ENCODE measurements around the gene BTG4.

BTG4 gene

DNA sequence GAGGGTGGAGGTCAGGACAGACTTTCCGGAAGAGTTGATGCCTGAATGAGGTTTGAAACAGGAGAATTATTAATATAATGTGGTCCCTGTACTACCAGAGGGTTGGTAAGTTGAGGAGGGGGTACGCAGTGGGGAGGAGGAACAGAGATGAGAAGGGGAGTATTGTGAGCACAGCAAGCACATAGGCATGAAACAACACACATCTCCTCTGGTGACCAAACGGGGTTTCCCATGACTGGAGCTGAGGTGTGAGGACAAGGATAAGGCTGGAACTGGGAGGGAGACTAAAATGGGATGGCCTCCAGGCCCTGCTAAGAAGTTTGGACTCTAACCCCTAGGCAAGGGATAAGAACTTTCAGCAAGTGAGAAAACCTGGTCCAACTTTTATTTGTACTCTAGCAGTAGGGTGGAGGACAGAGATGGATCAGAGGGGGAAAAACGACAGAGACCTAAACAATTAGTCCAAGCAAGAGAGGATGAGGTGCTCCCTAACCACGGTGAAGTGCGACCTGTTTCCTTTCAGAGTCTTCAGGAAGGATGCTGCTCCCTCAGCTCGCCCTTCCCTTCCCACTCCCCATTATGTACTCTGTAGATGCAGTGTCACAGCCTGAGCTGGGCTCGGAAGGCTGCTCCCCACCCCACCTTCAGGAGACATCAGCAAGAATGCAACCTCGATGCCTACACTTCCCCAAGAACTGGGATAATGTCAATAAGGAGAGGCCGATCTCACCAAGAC lies 59.2 kb downstream of the BTG4 start:
- DNase-seq = no peak

DNA sequence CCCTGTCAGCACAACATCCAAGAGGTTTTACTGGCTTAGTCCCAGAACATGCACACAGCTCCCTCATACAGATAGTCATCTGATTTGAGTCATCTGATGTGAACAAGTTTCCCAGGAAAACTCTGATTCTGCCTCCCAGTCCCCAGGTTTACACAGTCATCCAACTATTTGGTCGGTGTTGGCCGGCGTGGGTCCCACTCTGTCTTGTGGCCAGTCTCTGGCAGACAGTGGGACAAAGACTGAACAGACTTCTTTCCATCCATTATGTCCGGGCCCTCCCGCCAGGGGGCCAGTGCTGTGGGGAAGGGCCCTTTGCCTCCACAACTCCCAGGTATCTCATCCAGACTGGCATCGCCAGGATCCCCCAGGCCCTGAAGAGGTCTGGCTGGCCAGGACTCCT lies 60.0 kb downstream of the BTG4 start:
- no peak for DNase-seq

DNA sequence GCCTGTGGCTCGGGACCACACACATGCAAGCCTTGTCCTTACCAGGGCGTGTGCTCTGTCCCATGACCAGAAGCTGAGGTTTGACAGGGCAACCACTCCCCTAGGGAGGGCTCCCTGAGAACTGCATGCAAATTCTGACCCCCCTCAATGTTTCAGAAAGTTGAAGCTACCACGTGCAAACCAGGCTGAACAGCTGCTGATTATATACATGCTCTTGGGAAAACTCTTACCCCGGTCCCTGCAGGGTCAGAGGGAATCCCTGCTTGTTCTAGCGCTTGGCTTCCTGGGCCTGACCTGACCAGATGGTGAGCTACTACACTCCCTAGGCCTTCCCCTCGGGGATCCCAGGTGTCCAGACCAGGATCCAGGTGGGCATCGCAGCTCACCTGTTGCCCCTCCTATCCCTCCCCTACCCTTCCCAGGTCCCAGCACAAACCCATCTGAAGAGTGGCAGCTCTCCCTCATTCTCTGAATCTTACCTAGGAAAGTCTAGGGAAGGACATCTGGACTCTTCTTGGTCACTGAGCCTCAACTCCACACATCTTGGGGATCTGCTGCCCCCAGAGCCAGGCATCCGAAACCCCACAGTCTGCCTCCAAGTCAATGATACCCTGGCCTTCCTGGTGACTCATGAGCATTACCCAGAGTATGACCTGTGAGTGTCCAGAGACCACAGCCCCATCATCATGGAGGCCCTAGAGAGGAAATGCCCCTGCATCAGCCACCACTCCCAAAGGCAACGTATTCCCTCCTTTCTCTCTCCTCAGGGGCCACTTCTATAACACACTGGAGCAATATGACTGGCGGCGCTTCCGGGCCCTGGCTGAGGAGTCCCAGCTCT lies 61.5 kb downstream of the BTG4 start:
- DNase-seq = no peak

DNA sequence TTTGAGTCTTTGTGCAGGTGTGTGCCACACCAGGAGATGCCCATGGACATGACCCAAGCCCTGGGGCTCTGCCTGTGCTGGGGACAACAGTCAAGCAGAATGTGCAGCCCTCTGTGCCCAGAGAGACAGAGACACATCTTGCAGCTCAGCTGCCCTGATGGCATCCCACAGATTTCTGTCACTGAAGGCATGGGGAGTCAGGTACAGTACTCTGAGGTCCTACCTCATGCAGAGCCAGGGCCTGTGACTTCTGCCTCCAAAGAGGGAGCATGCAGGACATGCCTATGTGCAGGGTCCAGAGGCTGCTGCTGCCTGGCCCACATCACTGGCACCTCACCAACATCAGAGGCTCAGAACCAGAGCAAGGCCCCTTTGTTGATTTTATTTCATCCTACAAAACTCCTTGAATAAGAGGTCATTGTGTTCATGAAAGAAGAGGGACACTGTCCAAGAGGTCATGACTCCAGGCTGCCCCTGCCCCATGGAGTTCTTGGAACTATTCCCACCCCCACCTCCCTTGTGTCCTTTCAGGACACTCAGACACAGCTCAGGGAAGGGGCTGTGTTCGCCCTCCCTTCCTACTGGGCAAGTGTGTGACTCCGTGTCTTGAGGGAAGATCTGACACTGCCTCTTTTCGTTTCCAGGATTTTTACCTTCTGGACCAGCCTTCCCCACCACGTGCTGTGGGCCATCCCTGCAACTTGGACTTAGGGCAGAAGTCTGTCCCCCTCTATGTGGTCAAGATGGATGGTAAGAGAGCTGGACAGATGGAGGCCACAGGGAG lies 62.3 kb downstream of the BTG4 start:
- no peak for DNase-seq

DNA sequence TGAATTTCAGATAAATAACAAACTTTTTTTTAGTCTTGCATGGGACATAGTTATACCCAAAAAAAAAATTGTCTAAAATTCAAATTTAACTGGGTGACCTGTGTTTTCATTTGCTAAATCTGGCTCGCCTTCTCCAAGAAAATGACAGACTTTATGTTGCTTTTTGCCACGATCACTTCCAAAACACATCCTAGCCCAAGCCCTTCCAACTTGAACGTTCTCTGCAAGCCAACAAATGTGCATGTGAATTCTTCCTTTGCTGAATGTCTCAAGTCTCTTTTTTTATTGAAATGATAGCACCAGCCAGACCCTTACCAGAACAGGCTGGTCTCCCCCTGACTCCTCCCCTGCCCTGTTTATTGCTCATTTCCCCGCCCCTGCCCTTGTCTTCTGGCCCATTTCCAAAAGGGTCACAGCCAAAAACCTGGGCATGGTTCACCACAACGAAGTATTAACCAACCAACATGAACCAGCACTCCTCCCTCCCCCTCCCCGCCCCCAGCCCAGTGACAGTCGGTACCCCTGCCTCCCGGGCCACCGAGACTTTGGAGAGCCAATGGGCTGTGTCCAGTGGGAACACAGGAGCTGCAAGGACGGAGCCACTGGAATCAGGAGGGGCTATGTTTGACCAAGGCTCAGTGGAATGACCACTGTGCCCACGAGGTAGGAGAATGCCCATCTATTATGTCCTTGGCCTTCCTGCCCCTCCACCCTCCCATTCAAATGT lies 63.2 kb downstream of the BTG4 start:
- DNase-seq = no peak

DNA sequence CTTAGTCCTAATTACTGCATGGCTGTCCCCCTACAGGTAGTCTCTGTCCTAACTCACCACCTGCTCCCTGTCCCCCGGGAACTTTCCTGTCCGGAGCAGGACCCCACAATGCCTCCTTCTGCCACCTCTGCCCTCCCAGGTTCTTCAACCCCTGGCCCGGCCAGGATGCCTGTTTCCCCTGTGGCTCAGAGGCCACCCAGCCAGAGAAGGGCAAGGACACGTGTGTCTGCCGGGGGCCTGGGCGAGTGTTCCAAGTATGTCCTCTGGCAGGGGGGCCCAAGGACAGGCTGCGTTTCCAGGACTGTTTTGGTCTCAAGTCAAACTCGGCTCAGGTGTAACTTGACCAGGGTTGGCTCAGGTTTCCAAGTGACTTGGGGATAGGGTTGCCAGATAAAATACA lies 63.8 kb downstream of the BTG4 start:
- no peak for DNase-seq

DNA sequence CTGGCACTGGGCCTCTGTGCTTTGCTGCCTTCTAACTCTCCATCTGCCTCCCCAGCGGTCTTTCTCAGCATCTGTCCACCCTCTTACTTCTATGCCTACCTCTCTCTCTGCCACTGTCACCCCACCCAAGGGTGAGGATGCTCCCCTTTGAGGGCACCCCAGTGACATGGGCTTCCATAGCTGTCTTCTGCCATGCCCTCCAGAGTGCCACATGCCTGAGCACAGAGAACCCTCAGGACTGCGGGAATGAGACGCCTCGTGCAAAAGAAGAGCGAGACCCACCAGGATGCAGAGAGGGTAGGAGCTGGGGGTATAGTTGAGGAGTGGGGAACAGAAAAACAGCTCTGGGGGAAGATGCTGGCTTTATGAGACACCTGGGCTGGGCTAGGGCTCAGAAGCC lies 64.3 kb downstream of the BTG4 start:
- DNase-seq = no peak

DNA sequence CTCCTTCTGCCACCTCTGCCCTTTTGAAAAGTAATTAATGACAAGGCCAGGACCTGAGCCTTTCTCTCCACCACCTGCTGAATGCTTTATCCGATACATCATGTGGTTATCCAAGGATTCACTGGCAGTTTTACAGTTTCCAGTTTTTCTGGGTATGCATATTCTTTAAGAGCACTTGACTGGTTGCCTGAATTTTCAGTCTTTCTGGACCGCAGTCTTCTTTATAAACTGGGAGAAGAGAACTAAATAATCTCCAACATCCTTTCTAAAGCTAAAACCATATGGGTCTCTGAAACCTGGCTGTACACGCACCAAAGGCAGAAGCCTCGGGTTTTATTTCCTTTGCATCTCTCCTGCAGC lies 65.1 kb downstream of the BTG4 start:
- no peak for DNase-seq

DNA sequence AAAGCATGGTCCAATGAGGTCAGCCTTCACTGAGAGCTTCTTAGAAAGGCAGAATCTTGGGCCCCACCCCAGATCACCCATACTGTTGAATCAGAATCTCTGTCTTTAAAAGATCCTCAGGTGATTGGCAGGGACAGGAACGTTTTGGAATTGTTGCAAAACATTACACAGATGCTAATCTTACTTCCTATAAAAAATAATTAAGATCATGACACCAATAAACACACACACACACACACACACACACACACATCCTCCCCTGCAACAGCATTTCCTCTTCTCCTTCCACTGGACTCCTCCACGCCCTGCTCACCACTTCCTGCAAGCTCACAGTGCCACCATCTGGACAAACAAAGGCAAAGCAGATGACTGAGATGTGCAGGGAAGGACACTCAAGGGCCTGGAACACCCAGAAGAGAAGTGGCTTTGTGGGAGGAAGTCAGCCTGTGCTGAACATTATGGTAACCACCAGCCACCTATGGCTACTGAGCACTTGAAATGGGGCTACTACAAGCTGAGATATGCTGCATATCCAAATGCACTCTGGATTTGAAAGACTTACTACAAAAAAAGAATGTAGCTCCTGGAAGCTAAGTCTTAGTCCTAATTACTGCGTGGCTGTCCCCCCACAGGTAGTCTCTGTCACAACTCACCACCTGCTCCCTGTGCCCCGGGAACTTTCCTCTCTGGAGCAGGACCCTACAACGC lies 65.6 kb downstream of the BTG4 start:
- peak; percentile 98 for DNase-seq

DNA sequence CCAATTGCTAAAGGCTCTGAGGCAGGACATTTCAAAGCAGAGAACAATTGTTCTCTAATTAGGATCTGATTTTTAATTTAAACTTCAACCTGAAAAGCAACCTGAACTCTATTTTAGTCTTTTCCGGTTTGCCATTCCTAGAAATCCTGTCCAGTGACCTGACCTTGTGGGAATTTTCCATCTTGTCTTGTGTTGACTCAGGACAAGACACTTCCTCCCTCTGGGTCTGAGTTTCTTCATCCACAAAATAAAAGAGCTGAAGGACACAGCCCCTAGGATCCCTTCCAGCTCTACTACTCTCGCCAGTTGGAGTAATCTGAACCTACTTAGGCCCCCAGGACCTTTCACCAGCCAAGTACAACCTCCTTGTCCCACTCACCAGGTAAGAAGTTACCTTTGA lies 66.6 kb downstream of the BTG4 start:
- DNase-seq = no peak
